Measurements from ENCODE around the gene DNM1L.

The DNM1L gene

DNA sequence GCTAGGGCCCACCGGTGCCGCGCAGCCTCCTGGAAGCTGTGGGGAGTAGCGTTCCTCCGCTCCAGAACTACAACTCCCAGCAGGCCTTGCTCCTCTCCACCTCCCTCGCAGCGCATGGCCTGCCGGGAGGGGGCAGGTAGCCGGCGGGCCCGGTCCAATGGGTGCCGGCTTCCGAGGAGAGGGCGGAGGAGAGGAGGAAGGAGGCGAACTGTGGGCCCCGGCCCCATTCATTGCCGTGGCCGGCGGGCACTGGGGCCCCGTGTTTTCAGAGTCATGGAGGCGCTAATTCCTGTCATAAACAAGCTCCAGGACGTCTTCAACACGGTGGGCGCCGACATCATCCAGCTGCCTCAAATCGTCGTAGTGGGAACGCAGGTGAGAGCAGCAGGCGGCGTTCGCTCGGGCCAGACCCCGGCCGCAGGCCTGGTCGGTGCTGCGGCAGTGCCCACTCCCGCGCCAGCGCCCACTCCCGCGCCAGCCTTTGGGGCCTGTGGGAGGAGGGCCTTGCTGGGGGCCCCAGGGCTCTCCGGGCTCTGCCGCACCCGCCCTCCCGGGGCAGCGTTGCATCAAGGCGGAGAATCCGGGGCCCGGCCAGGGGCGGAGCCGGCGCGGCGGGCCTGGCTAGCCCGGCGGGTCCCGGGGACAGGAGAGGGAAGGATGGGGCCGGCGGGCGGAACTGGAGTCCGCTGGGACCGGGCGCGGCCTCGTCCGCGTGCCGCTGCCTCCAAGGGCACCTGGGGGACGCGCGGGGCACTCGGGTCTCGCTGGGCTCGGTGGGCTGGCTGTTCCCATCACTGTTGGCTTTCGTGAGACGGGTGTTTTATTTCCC, at the start of gene DNM1L:
Gene DNM1L (plus strand): TSS at position 211 of the 829 bp plus-strand sequence. CDS start 63 bp downstream, at position 274.
- DNase-seq, result peak; percentile 90

DNA sequence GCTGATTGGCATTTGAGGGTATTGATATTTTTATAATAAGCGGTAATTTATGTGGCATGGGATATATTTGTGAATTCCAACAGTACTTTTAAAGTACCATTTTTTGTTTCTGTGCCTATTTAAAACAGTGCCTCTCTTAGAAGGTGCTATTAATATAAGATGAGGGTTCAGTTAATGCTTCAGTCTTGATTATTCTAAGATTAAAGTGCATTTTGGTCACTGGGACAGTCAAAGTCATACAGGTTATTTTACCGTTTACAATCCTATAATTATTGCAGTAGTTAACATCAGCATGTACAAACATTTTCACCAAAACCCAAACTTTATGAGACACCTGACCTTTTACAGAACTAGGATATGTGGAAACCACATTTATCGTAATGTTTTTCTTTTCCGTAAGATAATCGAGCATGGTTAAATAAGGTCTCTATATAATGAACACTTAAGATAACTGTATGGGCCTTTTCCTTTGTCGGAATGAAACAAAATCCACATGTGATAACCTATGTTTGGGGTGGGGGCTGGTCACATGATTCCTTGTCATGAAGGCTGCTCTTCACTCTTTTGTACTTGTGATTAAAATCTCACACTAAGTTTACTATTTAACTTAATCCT, 37.7 kb upstream of the DNM1L start:
- DNase-seq, result no peak

DNA sequence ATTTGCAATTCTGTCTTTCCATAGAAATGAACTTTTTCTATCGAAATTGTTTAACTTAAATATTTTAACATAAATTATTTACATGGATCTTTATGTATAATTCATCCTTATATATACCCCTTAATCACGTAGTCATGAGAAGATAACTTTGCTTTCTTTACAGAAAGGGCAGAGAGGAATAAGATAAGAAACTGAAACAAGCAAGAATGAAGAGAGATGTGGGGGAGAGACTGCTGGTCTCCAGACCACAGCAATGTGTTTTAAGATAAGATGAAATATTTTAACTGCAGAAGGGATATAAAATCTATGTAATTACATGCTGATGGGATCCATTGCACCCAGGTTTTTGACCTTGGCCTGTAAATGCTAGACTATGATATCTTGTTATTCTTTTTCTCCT, 34.7 kb upstream of the DNM1L start:
- DNase-seq, result no peak

DNA sequence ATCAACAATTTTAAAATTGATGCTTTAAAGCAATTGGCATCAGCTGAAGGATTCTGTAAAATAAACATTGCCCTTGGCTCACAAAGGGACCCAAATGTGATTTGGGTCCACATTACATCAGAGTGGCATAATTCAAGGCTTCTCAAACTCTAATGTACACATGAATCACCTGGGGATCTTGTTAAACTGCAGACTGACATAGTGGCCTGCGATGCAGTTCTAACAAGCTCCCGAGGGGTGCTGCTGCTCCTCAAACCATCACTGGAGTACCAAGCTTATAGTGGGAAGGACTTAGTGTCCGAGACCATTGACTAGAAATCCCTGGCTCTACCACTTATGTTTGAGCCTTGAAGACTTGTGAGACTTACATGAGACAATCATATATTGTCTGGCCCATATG, 31.8 kb upstream of the DNM1L start:
- DNase-seq, result no peak

DNA sequence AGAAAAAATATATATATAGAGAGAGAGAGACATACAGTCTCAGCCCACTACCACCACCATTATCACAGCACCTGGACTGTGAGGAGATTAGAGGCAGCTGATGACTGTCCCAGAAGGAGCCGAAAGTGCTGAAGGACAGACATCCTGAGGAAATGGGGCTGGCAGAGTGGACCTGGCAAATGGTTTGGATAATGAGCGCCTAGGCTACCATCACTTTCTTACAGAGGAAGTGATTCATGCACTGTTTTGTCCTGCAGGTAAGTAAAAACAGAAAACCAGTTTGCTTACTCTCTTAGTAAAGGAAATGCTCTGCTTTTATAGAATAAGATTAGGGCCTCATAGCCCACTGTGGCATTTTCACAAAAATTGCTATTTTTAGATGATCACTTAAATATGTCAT, 28.6 kb upstream of the DNM1L start:
- no peak for DNase-seq

DNA sequence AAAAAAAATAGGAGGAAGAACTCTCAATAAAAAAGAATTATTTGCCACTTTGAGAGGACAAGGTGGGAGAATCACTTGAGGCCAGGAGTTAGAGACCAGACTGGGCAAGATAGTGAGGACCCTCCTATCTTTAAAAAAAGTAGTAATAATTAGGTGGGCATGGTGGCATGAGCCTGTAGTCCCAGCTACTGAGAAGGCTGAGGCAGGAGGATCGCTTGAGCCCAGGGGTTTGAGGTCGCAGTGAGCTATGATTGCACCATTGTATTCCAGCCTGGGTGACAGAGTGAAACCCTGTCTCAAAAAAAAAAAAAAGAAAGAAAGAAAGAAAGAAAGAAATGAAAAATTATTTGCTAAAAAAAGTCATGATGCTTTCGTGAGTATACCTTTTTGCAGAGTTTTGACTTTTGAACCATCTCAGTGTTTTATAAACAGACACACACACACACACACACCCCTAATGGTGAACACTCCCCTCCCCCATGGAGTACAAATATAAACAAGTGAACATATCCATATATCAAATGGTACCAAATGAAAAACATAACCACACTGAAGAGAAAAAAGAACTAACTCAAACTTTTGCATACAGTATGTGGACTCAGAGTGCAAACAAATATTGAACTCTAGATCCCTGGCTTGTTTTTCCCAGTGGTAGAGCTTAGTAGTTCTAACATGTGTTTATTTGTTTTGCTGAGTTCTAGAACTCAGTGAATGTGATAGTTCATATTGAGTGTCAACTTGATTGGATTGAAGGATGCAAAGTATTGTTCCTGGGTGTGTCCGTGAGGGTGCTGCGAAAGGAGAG, 27.7 kb upstream of the DNM1L start:
- DNase-seq, result no peak

DNA sequence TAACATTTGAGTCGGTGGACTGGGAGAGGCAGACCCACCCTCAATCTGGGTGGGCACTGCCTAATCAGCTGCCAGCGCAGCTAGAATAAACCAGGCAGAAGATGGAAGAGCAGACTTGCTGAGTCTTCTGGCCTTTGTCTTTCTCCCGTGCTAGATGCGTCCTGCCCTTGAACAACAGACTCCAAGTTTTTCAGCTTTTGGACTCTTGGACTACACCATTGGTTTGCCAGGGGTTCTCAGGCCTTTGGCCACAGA, 27.2 kb upstream of the DNM1L start:
- no peak for DNase-seq

DNA sequence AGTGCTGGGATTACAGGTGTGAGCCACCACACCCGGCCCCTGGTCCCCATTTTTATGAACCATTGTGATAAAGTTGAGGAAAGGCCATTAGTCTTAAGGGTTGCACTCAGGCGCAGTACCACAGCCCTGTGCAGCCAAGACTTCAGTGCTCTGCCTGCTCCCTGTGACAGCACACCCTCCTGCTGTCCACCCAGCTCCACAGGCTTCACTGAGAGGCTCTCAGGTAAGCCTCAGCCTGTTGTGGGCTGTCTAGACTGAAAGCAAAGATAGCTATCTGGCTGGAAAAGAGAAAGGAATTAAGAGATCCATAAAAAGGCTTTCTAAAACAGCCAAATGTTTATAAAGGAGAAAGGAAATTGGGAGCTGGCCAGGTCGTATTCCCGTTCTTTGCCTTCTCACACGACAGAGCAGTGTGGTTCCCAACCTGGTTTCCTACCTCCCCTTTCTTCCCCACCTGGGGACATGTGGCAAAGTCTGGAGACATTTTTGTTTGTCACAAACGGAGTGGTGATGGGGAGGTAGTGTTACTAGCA, 19.1 kb upstream of the DNM1L start:
- no peak for DNase-seq

DNA sequence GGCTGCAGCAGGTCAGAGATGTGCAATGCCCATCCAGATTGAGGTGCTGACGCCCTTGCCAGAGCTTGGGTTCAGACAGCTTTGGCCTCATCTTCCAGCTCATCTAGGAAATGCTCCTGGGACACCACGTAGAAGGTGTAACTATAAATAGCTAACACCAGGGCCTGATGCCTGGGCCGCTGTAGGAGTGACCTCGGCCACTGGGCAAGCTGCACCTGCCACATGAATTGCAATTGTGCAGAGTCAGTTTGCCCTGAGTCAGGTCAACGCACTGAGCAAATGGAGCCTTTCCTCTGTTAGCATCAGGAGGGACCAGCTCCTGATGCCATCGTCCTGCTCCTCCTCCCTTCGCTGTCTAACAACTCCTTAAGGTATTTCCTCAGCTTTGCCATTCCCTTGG, 17.4 kb upstream of the DNM1L start:
- no peak for DNase-seq

DNA sequence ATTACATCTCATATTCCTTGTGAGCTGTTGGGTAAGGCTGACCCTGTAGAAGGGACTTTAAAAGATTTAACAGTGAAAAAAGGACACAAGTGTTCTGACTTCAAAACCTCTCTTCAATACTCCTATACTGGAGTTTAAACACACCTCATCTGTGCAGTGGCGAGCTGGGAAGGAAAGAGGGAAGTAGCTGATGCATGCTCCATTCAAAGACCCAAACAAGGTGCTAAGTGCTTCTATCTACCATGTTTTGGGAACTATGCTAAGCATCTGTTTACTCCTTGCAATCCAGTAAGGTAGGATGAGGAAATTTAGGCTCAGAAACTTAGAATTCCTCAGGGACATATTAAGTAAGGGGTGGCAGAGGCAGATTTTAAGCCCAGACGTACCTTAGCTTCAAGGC, 16.4 kb upstream of the DNM1L start:
- DNase-seq, result no peak

DNA sequence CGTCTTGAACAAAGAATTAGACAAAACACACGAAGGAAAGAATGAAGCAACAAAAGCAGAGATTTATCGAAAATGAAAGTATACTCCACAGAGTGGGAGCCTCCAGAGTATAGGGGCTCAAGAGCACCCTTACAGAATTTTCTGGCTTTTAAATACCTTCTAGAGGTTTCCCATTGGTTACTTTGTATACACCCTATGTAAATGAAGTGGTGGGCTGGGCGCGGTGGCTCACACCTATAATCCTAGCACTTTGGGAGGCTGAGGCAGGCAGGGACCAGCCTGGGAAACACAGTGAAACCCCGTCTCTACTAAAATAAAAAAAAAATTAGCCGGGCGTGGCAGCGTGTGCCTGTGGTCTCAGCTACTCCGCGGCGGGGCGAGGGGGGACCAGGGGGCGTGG, 13.1 kb upstream of the DNM1L start:
- no peak for DNase-seq

DNA sequence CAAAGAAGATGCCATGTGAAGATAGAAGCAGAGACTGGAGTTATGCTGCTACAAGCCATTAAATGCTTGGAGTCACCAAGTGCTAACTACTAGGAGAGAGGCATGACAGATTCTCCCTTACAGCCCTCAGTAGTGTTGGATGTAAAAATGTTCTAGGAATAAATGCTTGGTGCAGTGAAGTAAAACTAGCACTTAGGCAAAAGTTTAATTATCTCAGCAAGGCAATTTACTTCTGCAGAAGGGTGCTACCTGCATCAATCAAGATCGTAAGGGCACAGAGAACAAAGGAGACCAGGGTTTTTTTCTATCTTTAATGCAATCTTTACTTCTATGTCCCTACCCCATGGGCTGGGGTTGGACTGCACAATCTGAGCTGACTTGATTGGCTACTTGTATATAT, 9.5 kb upstream of the DNM1L start:
- DNase-seq, result no peak

DNA sequence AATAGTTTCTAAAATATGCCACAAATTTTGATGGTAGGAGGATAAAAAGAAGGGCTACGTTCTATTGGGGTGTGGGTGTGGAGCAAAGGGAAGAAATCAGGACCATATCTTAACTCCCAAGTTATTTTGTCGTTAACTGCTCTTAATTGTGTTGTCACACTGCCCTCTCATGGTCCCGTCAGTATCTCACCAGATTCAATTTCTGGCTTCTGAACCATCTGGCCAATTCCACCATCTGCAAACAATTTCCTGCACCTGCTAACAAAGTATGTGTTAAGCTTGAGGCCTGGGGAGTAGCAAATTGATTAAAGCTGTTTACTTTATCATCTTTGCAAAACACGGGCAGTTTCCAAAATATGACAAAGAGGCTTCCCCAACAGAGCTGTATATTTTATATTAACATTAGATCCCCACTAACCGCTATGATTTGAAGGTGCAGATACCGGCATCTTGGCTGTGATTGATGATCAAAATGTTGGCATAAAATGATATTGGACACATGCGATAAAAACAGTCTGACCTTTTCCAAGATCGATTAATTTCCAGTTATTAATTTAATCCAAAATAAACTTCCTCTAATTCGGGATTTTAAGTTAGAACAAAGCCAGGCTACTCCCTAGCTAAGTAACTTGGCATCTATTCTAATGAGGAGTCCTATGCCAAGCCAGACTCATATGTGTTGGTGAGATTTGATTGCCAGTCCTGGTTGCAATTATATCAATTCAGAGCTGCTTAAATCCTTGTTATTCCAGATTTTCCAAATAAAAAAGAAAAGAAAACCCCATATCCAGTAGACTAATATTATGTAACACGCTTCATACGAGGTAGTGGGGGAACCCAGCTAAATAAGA, 6.9 kb upstream of the DNM1L start:
- DNase-seq, result peak; percentile 57

DNA sequence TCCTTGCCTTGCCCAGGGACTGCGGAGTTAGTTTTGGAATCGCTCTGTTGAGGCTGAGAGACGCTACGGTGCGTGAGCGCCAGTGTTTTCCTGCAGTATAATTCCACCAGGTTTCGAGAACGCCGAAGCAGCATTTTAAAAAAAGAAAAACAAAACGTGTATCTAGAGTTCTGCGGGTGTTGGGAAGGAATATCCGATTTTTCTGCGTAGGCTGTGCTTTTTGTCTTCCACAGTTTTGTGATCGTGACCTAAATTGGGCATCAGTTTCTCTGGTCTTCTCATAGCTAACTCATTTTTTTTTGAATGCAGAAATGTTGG, 778 bp downstream of the DNM1L start:
- no peak for DNase-seq

DNA sequence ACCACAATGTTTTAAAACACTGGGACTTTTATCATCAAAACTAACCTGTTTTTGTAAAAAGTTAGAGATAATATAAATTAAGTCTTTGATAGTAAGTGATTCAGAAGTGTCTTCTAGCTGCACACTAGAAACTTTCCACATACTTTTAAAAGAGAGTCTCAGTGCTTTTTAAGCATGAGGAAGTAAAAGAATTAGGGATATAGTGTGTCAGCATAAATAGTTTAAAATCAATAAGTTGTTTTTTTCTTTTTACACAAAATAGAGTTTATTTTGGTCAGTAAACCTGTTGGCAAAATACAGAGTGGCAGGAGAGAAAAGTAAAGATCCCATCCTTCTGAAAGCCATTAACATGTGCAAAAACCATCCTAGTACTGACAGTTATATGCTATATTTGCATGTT, 1.7 kb downstream of the DNM1L start:
- no peak for DNase-seq

DNA sequence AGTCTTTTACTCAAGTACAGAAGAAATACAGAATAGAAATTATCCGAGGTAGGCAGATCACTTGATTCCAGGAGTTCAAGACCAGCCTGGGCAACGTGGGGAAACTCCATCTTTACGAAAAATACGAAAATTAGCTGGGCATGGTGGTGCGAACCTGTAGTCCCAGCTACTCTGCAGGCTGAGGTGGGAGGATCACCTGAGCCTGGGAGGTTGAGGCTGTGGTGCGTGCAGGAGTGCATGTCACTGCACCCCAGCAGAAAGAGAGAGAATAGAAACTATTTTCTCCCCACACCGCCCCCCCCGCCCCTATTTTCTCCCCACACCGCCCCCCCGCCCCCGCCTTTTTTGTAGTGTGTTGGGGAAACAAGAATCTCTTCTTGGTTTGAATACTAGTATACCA, 2.2 kb downstream of the DNM1L start:
- DNase-seq, result no peak

DNA sequence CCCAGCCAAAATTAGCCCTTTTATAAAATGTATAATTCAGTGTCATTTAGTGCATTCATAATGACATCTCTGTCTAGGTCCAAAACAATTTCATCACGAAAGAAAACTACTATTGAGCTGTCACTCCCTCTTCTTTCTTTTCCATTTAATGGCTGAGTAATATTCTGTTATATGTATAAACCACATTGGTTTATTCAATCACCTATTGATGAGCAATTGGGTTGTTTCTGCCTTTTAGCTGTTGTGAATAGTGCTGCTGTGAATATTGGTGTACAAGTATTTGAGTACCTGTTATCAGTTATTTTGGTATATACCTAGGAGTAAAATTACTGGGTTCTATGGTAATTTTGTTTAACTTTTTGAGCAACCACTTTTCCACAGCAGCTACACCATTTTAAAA, 7.2 kb downstream of the DNM1L start:
- DNase-seq, result no peak

DNA sequence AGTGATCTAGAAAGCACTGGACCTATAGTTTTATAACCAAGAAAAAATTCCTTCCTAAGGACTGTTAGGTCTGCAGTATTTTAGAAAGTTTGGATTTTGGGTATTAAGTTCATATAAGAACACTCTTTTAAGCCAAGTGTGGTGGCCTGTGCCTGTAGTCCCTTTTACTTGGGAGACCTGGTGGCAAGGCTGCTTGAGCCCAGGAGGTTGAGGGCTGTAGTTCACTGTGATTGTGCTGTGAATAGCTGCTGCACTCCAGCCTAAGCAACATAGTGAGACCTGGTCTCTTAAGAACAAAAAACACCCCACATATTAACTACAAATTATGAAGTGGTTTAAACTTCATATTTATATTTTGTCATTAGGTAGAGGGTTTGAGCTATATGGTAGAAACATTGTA, 9.7 kb downstream of the DNM1L start:
- no peak for DNase-seq

DNA sequence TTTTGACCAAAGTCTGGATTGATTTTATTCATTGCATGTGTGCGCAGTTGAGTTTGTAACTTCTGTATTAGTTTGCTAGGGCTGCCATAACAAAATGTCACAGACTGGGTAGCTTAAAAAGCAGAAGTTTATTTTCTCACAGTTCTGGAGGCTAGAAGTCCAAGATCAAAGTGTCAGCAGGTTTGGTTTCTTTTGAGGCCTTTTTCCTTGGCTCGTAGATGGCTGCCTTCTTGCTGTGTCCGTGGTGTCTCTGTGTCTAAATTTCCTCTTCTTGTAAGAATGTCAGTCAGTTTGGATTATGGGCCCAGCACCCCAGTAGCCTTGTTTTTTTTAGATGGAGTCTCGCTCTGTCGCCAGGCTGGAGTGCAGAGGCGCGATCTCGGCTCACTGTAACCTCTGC, 11.8 kb downstream of the DNM1L start:
- no peak for DNase-seq

DNA sequence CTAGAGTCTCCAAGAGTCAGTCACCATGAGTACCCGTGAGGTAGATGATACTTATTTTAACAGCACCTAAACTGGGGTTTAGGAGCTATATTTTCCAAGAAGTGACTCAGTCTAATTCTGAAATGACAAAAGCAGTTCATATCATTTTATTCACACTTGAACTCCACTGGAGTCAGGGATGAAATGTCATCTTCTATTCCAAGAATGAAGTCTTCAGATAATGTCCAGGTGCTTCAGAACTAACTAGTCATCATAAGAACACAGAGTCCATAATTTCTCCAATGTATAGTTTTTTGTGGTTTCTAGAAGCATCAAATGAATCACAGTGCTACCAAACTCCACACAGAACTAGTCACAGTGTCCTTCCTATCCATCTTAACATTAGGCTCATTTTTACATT, 13.3 kb downstream of the DNM1L start:
- DNase-seq, result no peak

DNA sequence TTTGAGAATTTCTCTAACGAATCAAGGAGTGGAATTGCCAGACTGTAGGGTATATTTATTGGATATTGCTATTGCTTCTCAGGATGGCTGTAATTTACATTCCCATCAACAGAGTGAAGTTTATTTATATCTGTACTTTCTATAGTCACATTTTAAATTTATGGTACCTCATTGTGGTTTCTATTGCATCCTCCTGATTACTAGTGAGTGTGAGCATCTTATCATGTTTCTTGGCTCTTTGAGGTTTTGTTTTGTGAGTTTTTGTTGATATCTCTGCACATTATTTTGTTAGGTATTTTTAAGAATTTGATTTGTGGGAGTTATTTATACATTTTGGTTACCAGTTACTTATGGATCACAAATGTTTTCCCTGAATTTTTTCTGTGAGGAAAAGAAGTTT, 13.9 kb downstream of the DNM1L start:
- DNase-seq, result no peak

DNA sequence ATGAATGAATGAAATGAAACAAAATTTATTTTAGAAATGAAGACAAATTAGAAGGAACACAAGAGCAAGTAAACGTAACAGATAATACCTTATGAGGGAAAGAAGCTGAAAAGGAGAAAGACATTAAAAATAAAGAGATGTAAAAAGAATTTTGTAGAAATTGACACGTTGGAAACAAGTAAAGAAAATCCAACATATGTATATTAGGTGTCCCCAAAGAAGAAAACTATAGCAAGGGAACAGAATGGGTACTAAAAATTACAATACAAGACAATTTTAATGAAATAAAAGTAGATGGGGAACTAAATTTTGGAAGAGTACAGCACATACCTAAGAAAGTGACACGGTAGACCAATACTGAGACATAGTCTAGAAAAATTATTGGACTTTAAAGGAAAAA, 16.7 kb downstream of the DNM1L start:
- no peak for DNase-seq

DNA sequence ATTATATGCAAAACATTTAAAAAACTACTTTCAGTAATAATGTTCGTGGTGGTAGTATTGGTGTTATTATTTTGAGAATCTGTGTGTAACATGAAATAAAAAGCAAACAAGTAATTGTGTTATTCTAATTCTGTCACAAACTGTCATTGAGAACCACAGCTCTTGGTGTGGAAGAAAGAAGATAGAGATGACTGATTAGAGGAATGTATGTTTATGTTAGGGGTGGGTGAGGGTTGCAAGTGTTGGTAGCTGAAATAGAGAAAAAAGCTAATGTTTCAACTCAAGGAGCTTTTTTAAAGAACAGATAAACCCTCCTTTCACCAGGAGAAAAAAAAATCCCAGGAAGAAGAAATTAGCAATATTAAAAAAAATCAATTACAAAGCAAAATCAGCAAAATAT, 18.3 kb downstream of the DNM1L start:
- no peak for DNase-seq

Measured in SHP77 treated with DMSO at 0.1 percent for 48 hours (cell line).